ENCODE data around the gene ZPLD1.

ZPLD1 gene

GRCh38 chr3:102434715-102435114, at the start of gene ZPLD1:
ZPLD1 (plus strand) TSS chr3:102435015; CDS start chr3:102438488, 3,473 bp downstream.
- in situ Hi-C loops (cut with MboI; ENCODE audit: low sequenced_read_pairs): no loop called here

GRCh38 chr3:102390171-102390864, 44.5 kb upstream of the ZPLD1 start:
- in situ Hi-C loops (cut with MboI; ENCODE audit: low sequenced_read_pairs): no loop called here

- in situ Hi-C loops (cut with MboI; ENCODE audit: low sequenced_read_pairs): no loop called here
Measured at GRCh38 chr3:102390916-102391315, 43.9 kb upstream of the ZPLD1 start.

GRCh38 chr3:102391491-102391890, 43.3 kb upstream of the ZPLD1 start:
- in situ Hi-C loops (cut with MboI; ENCODE audit: low sequenced_read_pairs): no loop called here

- in situ Hi-C loops (cut with MboI; ENCODE audit: low sequenced_read_pairs): no loop called here
Measured at GRCh38 chr3:102394517-102394916, 40.3 kb upstream of the ZPLD1 start.

GRCh38 chr3:102398176-102398575, 36.6 kb upstream of the ZPLD1 start:
- in situ Hi-C loops (cut with MboI; ENCODE audit: low sequenced_read_pairs): no loop called here

- in situ Hi-C loops (cut with MboI; ENCODE audit: low sequenced_read_pairs): no loop called here
Measured at GRCh38 chr3:102398666-102399065, 36.1 kb upstream of the ZPLD1 start.

GRCh38 chr3:102400142-102400541, 34.7 kb upstream of the ZPLD1 start:
- in situ Hi-C loops (cut with MboI; ENCODE audit: low sequenced_read_pairs): no loop called here

GRCh38 chr3:102400766-102401165, 34.0 kb upstream of the ZPLD1 start:
- in situ Hi-C loops (cut with MboI; ENCODE audit: low sequenced_read_pairs): no loop called here

GRCh38 chr3:102410616-102411015, 24.2 kb upstream of the ZPLD1 start:
- in situ Hi-C loops (cut with MboI; ENCODE audit: low sequenced_read_pairs): no loop called here

GRCh38 chr3:102415553-102415952, 19.3 kb upstream of the ZPLD1 start:
- in situ Hi-C loops (cut with MboI; ENCODE audit: low sequenced_read_pairs): no loop called here

GRCh38 chr3:102419786-102420185, 15.0 kb upstream of the ZPLD1 start:
- in situ Hi-C loops (cut with MboI; ENCODE audit: low sequenced_read_pairs): no loop called here

- in situ Hi-C loops (cut with MboI; ENCODE audit: low sequenced_read_pairs): no loop called here
Measured at GRCh38 chr3:102441832-102442231, 7.0 kb downstream of the ZPLD1 start.

- in situ Hi-C loops (cut with MboI; ENCODE audit: low sequenced_read_pairs): no loop called here
Measured at GRCh38 chr3:102443021-102443420, 8.2 kb downstream of the ZPLD1 start.

- in situ Hi-C loops (cut with MboI; ENCODE audit: low sequenced_read_pairs): no loop called here
Measured at GRCh38 chr3:102444101-102444500, 9.3 kb downstream of the ZPLD1 start.

GRCh38 chr3:102447272-102447671, 12.5 kb downstream of the ZPLD1 start:
- in situ Hi-C loops (cut with MboI; ENCODE audit: low sequenced_read_pairs): no loop called here

- in situ Hi-C loops (cut with MboI; ENCODE audit: low sequenced_read_pairs): no loop called here
Measured at GRCh38 chr3:102449341-102449740, 14.5 kb downstream of the ZPLD1 start.

- in situ Hi-C loops (cut with MboI; ENCODE audit: low sequenced_read_pairs): no loop called here
Measured at GRCh38 chr3:102449930-102450329, 15.1 kb downstream of the ZPLD1 start.

- in situ Hi-C loops (cut with MboI; ENCODE audit: low sequenced_read_pairs): no loop called here
Measured at GRCh38 chr3:102450976-102451375, 16.2 kb downstream of the ZPLD1 start.

- in situ Hi-C loops (cut with MboI; ENCODE audit: low sequenced_read_pairs): no loop called here
Measured at GRCh38 chr3:102451543-102451942, 16.7 kb downstream of the ZPLD1 start.

- in situ Hi-C loops (cut with MboI; ENCODE audit: low sequenced_read_pairs): no loop called here
Measured at GRCh38 chr3:102454181-102454580, 19.4 kb downstream of the ZPLD1 start.

- in situ Hi-C loops (cut with MboI; ENCODE audit: low sequenced_read_pairs): no loop called here
Measured at GRCh38 chr3:102457644-102458043, 22.8 kb downstream of the ZPLD1 start.

GRCh38 chr3:102460579-102460978, 25.8 kb downstream of the ZPLD1 start:
- in situ Hi-C loops (cut with MboI; ENCODE audit: low sequenced_read_pairs): no loop called here

Measured in HL-60/S4 treated with phorbol 12-myristate 13-acetate at 8.2 ng/mL for 4 days and 3 days (cell line).